ENCODE results near the gene PRKD1. TPM values are rescaled to one million over a fixed set of nuclear protein-coding genes. Genes with fewer than 3 reads are reported as not detected.

The PRKD1 gene
- total RNA-seq, 2 experiments from 2014 or later: not detected

DNA sequence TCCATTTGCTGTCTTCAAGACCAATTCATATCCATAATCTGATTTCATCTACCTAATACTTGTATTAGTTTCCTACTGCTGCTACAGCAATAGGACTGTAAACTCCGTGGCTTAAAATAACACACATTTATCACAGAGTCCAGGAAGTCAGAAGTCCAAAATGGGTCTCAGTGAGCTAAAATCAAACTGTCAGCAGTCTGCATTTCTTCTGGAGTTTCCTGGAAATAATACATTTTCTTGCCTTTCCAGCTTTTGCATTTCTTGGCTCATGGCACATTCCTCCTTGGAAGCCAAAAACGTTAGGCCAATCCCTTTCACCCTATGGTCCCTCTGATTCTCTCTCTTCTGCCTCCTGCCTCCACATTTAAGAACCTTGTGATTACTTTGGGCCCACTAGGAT is 239.8 kb downstream of the PRKD1 start:
- CTCF ChIA-PET: no interaction called here

GRCh38 chr14:29687071-29687765 is 240.4 kb downstream of the PRKD1 start:
- ChIA-PET POLR2A (no interaction called here), CTCF (no interaction called here)

More for the DNA sequence above, 239.8 kb downstream of the PRKD1 start:
- POLR2A ChIA-PET: no interaction called here

GRCh38 chr14:29684926-29685325 is 242.7 kb downstream of the PRKD1 start:
- ChIA-PET CTCF (no interaction called here), POLR2A (no interaction called here)

DNA sequence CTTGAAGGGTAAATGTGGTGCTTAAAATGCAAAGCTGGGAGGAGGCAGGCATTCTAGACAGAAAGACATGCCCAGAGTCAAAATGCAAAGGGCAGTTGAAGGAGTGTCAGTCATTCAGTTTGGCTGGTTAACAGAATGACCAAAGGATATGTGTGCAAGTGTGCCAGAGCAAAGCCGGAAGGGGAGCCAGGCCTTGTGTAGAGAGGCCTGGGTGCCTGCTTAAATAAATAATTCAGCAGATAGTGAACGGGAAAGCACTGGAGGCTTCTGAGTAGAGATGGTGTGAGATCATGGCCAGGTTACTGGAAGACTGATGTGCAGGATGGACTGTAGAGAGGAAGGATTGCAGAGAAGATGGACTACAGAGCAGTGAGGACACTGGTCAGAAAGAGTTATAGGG is 244.9 kb downstream of the PRKD1 start:
- CTCF ChIA-PET: no interaction called here
- POLR2A ChIA-PET: no interaction called here

- ChIA-PET POLR2A (no interaction called here), CTCF (no interaction called here)
Observed at GRCh38 chr14:29681316-29681715, 246.3 kb downstream of the PRKD1 start.

- ChIA-PET CTCF (no interaction called here), POLR2A (no interaction called here)
Observed at GRCh38 chr14:29674566-29675285, 252.9 kb downstream of the PRKD1 start.

GRCh38 chr14:29672831-29673230 is 254.8 kb downstream of the PRKD1 start:
- POLR2A ChIA-PET: no interaction called here
- CTCF ChIA-PET: no interaction called here

DNA sequence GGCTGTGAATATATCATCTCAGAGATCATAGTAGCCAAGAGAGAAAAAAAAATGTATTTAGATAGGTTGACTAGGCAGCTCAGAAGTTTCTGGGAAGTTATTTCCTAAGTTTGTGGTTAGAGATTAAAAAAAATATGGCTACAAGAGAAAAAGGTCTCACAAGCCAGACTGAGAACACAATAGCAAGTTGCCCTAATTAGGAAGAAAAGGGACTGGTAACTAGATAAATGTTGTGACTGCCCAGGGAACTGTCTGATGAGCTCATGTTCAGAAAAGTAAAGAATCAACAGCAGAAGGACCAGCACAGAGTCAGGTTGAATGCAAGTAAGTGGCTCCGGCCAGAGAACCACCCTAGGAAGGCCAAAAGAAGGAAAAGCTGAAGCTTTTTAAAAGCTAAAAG is 256.6 kb downstream of the PRKD1 start:
- POLR2A ChIA-PET: no interaction called here
- CTCF ChIA-PET: no interaction called here

DNA sequence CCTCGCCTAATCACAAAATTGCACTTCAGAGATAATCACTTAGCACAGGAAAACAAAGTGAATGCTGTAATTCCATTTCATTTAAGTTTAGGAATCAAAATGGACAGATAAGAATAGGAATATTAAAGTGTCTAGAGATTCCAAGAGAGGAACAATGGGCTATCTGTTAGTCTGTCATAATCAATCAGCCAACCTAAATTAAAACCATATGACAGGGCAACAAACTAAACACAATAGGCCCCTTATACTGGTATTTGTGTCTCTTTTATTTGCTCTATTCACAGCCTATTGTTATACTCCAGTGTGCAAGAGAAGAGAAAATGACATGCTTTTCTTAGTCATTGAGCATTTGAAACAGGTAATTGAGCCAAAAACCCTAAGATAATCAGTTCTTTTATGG is 259.4 kb downstream of the PRKD1 start:
- ChIA-PET POLR2A (no interaction called here), CTCF (no interaction called here)

GRCh38 chr14:29664515-29664914 is 263.1 kb downstream of the PRKD1 start:
- CTCF ChIA-PET: no interaction called here
- POLR2A ChIA-PET: no interaction called here

DNA sequence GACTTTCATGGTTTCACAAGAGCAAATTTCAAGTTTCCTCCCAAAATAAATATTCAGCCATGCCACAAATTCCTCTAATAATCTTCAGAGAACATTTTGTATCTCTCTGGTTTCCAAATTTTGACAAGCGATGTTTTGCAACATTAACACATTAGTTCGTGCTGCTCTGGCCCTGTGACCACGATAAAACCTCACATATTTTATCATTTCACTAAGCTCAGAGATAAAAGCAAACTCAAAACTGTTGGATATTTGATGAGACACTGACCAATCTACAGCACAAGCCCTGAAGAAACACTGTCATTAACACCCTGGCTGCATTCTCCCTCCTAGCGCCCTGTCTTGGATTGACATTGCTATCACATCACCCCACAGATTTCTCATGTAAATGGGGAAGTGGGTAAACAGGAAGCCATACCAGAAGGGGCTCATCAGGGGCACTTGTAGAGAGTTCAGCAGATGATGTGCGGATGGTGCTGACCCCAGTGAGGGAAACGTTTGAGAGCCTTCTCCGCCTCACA is 264.3 kb downstream of the PRKD1 start:
- CTCF ChIA-PET: no interaction called here
- POLR2A ChIA-PET: no interaction called here

GRCh38 chr14:29654901-29655550 is 272.6 kb downstream of the PRKD1 start:
- ChIA-PET POLR2A (no interaction called here), CTCF (no interaction called here)

DNA sequence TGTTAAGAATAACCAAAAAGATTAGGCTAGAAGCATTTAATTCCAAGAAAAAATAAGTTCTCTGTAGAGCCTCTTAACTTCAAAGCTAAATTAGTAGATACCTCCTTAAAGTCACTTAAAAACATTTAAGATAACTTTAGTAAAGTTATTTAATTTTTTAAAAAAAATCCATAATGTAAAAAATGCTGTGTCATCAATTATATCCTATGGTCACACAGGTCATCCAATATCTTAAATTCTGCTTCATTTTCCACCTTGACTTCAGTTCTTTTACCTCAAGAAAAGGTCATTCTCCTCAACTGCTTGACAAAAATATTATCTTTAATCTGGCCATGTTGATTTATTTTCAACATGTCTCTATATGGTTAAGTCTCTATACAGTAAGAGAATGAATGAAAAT is 274.3 kb downstream of the PRKD1 start:
- ChIA-PET CTCF (no interaction called here), POLR2A (no interaction called here)

DNA sequence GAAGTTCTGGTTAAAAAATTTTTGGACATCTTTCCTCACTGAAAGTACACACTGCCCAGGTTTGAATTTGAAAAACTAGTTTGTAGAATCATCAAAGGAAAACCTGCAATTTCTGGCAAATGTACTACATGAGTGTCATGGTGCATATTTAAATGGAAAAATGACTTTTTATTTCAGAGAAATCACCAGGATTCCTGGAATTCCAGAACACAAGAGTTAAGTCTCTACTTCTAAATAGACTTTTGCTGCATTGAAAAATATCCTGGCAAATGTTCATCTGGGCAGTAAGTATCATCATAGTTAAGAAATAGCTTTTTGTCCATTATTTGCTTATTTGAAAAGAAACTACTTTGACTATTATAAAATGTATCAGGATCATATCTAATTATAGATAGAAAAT is 275.1 kb downstream of the PRKD1 start:
- CTCF ChIA-PET: no interaction called here

GRCh38 chr14:29650554-29651269 is 276.9 kb downstream of the PRKD1 start:
- CTCF ChIA-PET: no interaction called here
- POLR2A ChIA-PET: no interaction called here

More for the DNA sequence above, 275.1 kb downstream of the PRKD1 start:
- POLR2A ChIA-PET: no interaction called here

DNA sequence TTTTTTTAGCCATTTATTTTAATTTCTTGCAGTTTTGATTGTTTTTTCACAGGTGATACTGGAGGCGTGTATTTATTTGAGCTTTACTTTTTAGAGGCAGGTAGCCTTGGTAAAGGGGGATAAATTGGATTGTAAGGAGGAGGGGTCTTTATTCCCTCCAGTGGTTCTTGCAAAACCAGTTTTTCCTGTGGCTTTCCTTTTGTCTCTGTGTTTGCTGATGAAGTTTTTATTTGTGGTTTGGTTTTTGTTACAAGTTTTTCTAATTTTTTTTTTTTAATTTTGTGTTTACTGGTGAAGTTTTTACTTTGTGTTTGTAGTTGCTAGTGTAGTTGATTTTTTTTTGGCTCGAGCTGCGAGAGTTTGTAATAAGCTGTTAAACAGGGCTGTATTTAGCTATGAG is 278.5 kb downstream of the PRKD1 start:
- ChIA-PET POLR2A (no interaction called here), CTCF (no interaction called here)

GRCh38 chr14:29648045-29648444 is 279.6 kb downstream of the PRKD1 start:
- ChIA-PET CTCF (no interaction called here), POLR2A (no interaction called here)

DNA sequence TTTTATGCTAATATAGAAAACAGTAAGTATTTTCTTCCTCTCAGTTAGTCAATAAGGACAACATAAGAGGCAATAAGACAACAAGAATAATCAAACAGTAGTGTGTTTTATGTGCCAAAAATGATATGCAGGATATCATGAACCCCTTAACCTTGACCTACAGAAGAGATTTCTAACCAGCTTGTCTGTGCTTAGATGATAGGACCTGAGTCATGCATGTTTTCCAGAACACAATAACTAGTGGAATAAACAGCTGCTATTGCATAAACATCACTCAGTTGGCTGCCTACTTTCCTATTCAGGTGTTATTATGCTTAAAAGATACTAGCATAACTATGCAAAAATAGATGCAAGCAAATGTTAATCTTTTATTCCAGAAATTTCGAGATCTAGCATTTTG is 282.5 kb downstream of the PRKD1 start:
- ChIA-PET CTCF (no interaction called here), POLR2A (no interaction called here)

- POLR2A ChIA-PET: no interaction called here
- CTCF ChIA-PET: no interaction called here
Observed at GRCh38 chr14:29643433-29644211, 284.0 kb downstream of the PRKD1 start.

DNA sequence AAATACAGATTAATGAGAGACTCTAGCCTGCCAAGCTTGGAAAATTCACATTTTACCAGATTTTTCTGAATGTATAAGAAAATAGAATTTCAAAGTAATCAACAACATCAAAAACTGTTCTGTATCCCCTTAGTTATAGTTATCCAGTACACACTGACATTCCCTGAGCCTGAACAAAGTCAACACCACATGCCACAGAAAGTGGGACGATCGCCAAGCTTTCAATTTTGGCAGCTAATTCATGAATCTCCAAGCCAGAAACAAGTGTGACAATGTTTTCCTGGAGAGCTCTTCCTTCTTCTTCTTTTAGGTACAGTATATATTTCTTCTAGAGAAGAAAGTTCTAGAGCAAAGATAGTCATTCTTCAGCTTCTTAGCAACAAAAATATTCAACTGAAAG is 290.2 kb downstream of the PRKD1 start:
- ChIA-PET POLR2A (no interaction called here), CTCF (no interaction called here)

All from activated CD8-positive, alpha-beta memory T cell treated with anti-CD3 and anti-CD28 coated beads for 36 hours (primary cell).